ENCODE data around the gene MSRB3.
"Not testable (repeated sequence)": the region's sequence is repeated elsewhere in the genome, so short reads cannot be mapped to it uniquely, and the experiment has no call there.

The MSRB3 gene

DNA sequence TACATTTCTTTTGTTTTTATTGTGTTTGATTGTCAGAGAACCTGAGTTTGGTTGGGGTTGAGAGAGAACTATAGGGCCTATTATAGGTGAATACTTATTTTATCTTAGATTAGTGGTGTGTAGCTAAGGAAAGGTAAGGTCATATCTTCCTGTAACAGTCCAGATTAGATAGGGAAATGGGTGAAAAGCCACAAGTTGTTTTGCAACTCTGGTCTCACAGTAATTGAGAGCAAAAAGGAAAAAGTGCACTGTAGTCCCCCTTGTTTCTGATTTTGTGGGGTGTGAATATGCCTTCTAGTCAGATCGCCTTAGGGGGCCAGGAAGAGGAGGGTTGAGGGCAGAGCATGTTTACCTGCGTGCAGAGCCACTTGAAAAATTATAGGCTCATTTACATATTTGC lies 8.9 kb downstream of the MSRB3 start:
- DNase-seq (ENCODE audit: low spot score), result no peak

- no peak for DNase-seq (ENCODE audit: low spot score)
These were observed 13.8 kb downstream of the MSRB3 start for GRCh38 chr12:65292241-65292640.

DNA sequence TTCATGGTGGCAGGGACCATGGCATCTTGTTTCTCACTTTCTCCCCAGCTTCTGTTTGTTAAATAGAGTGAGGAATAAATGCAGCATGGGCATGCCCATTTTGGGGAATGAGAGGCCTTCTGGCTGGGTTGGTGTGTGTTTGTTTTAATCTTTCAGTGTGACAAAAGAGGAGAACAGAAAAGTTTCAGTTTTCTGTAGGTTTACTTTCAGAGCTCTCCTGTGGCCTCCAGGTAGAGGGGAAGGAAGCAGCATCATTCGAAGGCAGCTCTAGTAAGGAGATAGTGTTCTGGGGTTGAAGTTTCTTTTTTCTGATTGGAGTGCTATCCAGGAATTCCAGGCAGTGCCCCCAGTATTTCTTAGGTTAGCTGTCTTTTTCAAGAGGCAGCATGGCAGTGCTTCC lies 15.3 kb downstream of the MSRB3 start:
- DNase-seq (ENCODE audit: low spot score), result no peak

- DNase-seq (ENCODE audit: low spot score), result no peak
These were observed 16.3 kb downstream of the MSRB3 start for GRCh38 chr12:65294641-65295262.

DNA sequence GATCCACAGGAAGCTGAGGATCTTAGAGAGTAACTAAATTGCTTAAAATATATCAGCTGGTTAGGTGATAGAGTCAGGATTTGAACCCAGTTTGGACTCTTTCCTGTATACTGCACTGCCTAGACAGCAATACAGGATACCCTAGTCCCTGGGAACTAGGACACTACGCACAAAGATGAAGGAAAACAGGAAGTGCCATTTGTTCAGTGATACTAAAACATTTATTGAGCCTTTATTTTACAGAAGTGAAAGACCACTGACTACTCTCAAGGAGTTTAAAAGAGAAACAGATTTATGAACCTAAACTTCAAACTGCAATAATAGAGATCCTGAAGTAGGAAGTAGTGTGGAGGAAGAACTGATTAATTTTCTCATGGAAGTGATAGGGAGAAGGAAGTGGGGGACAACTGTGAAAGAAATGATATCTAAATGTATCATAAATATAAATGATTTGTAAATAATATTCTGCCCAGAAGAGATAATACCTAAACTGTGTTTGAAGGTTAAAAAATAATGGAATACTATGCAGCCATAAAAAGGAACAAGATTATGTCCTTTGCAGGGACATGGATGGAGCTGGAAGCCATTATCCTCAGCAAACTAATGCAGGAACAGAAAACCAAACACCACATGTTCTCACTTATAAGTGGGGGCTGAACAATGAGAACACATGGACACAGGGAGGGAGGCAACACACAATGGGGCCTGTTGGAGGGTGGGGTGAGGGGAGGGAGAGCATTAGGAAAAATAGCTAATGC lies 18.2 kb downstream of the MSRB3 start:
- DNase-seq (ENCODE audit: low spot score), result no peak

GRCh38 chr12:65300097-65300496 lies 21.6 kb downstream of the MSRB3 start:
- DNase-seq (ENCODE audit: low spot score), result no peak

DNA sequence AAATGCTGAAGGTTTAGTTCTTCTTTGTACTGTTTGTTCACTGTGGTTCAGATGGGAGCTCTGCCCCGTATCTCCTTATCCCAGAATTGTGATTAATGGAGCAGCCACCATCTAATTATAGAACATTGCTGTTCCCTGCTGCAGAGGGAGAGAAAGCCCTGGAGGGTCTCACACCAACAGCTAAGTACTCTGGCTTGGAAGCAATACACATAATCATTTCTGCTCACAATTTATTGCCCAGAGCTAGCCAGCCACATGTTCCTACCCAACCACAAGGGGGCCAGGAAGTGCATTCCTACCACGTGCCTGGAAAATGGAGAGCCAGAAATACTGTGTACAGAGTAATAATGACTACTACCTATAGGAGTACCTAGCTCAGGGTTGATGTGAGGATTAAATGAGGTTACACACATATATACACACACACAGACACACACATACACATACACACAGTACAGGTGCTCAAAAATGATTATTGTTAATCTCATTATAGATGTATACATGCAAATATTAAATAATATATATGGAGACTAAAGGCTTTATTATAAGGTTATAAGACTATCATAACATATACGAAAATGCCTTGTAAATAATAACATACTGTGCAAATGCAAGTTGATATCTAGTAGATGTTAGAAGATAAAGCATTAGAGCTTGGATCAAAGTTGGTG lies 22.3 kb downstream of the MSRB3 start:
- no peak for DNase-seq (ENCODE audit: low spot score)

DNA sequence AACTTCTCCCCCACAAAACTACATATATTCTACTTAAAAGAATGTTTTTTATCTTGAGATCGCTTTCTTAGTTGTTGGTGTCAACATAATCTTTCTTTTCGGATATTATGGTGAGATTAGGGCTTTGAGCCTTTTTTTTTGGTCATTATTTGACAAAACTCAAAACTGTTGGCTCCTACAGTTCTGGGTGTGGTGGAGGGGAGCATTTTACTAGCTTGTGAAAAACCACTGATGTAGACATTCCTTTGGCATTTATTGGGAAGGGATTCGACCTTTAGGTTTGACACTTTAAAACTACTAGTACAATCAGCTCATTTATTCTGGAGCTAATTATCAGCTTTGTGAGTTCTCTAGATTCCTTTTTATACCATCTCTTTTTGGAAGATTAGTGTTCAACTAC lies 24.4 kb downstream of the MSRB3 start:
- DNase-seq (ENCODE audit: low spot score), result no peak

- DNase-seq (ENCODE audit: low spot score), result no peak
These were observed 27.0 kb downstream of the MSRB3 start for GRCh38 chr12:65305346-65305950.

- DNase-seq (ENCODE audit: low spot score), result peak; percentile 26
These were observed 28.1 kb downstream of the MSRB3 start for GRCh38 chr12:65306366-65307168.

GRCh38 chr12:65307169-65307501 lies 28.7 kb downstream of the MSRB3 start:
- DNase-seq (ENCODE audit: low spot score), result no peak

DNA sequence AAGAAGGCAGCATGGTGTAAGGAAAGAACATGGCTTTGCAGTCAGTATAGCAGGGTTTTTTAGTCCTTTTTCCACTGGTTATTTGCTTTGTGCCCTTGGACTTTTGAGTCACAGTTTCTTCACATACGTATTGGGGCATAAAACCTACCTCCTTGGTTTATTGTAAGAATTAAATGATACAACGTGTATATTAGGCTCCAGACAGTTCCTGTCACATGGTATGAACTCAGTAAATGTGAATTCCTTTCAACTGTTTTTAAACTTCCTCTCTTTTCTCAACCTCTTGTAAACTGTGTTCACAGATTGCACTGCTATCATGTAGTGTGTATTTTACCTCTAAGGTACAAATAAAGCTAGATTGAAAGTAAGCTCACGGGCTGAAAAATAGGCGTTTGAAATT lies 29.5 kb downstream of the MSRB3 start:
- DNase-seq (ENCODE audit: low spot score), result peak; percentile 4

DNA sequence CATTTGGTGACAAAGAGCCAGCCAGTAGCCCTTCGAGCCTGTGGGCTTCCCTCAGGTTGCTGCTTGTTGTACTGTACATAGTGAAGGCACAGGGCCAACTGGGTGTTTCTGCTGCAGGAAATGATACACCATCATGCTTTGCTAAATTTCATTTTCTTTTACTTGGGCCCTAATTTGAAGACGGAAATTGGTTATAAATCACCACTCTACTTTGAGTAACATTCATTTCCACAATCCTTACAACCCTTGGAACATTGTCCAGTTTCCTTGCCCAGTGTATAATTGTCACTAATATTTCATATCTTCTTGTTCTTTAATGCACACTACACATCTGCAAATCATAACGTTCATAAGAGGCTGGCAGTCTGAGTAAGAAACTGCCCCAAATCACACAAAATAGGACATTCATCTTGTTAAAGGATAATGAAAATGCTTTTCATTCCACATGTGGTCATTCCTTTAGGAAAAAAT lies 30.2 kb downstream of the MSRB3 start:
- DNase-seq (ENCODE audit: low spot score), result peak; percentile 37

DNA sequence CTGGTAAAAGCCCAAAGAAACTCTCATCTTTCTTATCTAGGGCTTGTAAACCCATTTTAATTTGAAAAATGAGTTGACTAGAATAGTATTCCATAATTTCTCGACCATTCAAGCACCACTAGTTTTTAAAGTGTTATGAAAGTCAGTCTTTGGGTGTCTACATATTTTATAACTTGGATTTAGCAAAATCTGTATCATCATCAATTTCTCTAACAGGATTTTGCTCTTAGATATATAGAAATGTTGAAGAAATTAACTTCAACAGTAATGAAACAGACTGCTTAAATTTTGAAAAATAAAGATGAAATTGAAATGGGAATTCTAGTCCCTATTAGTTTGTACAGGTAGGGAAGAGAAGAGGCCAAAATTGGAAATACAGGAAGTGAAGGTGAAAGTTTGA lies 32.8 kb downstream of the MSRB3 start:
- DNase-seq (ENCODE audit: low spot score), result no peak

- peak; percentile 8 for DNase-seq (ENCODE audit: low spot score)
These were observed 35.3 kb downstream of the MSRB3 start for GRCh38 chr12:65313719-65314317.

DNA sequence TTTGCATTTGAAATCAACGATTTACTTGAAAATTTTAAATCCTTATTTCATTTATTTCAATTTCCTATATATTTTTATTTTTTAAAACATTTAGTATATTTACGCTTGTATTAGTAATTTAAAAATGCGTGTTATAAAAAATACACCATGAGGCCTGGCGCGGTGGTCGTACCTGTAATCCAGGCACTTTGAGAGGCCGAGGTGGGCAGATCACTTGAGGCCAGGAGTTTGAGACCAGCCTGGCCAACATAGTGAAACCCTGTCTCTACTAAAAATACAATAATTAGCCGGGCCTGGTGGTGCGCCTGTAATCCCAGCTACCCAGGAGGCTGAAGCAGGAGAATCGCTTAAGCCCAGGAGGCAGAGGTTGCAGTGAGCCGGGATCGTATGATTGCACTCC lies 36.8 kb downstream of the MSRB3 start:
- not testable (repeated sequence) for DNase-seq (ENCODE audit: low spot score)

DNA sequence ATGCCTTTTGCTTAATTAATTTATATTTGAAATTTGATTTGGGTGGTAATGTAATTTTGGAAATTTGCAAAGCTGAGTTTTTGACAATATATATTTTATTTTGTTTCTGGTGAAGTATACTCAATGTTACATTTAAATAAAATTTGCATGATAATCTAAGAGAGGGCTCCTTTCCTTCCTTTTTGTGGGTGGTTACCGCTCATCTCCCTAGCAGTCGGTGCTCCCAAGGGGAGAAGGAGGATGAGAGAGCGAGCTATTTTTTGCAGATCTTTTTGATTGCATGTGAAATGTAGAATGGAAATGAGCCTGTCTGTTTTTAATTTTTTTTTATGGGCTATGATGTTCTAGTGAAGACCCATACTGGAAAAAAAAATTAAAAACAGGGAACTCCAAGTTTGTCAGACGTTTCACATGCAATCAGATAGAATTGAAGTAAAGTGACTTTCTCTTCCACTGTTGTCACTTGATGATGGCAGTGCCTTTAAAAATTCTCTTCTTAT lies 39.8 kb downstream of the MSRB3 start:
- DNase-seq (ENCODE audit: low spot score), result no peak

DNA sequence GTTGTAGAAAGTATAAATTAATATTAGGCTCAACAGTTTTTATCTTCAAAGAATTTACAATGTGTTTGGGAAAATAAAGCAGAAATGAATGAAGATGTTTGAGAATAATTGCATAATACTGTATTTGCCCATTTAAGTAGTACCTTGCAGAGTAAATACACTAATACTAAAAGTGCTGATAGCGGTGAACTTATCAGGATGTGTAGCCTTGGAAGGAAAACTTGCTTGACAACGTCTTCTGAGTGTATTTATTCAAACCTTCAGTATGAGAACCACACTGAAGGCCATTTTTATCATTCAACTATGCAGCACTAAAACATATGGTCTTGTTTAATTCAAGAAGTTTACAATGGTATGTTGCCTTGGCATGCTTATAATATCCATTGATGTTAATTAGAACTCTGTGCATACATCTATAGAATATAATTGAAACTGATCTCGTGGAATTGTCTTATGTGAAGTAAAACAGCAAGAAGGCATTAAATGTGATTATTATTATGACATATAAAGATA lies 41.3 kb downstream of the MSRB3 start:
- no peak for DNase-seq (ENCODE audit: low spot score)

DNA sequence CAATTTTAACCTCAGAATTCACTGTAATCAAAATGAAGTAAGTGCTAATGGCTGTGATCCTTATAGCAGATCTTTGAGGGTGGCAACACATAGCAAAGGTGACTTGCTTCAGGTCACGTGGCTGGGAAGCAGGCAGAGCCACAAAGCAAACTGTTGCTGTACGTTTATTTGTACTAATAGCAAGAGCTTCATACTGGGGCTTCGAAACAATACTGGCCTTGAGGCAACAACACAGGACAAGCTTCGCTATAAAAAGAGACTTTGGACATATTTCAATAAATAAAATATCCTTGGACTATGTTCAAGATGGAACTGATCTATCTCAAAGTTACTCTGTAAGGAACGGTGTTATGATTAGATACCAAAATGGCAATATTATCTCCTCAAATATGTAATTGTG lies 44.6 kb downstream of the MSRB3 start:
- no peak for DNase-seq (ENCODE audit: low spot score)

DNA sequence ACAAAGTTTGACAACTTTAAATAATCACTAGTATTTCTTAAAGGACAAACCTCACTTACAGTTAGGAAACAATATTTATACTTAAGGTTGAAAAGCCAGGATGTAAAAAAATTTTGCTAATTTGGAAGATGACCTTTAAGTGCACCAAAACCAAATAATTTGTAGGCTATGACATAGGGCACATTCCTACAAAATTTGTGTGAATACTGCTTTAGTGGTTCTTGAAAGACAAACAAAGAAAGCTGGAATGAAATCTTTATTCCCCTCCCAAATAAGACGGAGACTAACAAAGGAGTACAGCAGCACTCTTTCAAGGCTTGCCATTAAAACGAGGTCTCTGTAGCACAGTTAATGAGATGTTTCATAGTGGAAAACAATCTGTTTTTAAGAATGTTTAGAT lies 45.6 kb downstream of the MSRB3 start:
- no peak for DNase-seq (ENCODE audit: low spot score)

GRCh38 chr12:65324551-65324950 lies 46.1 kb downstream of the MSRB3 start:
- no peak for DNase-seq (ENCODE audit: low spot score)
